HL-60 (cell line): Measurements from ENCODE around the gene MMP20.

Source experiments
- CTCF ChIP-seq: IDR thresholded peaks from one replicate; pipeline ENCODE4 v1.5.1; 2011; ENCODE audit warnings: low read length, control low read depth, inconsistent platforms; ENCODE audit not compliant: insufficient read depth
- GABPA ChIP-seq: IDR thresholded peaks from 2 replicates; pipeline ENCODE4 v1.6.1; 2012; ENCODE audit warnings: low read depth

GRCh38 chr11:102661040-102661439 lies 35.9 kb upstream of the MMP20 start:
- TF ChIP-seq CTCF (no peak), GABPA (no peak)
